Measurements from ENCODE around the gene MLC1.

MLC1 gene

GRCh38 chr22:50070366-50070765 lies 14.9 kb downstream of the MLC1 start:
- Histone ChIP-seq H3K27me3 (ENCODE audit: control insufficient read depth, insufficient read depth, low read length) (no peaks in the 10 kb centered on the region), H3K9ac (ENCODE audit: low read length) (no peak overlapping the region), H3K4me3 (ENCODE audit: low read length) (no peak overlapping the region), H3K4me1 (ENCODE audit: control insufficient read depth, insufficient read depth, low read length) (no peaks in the 10 kb centered on the region), H3K27ac (ENCODE audit: low read depth, low read length) (no peak overlapping the region), H3K36me3 (ENCODE audit: control insufficient read depth, insufficient read depth, low read length) (no peaks in the 10 kb centered on the region)

GRCh38 chr22:50068096-50068495 lies 17.1 kb downstream of the MLC1 start:
- no peak overlapping the region for H3K4me3 ChIP-seq (ENCODE audit: low read length)
- H3K9ac ChIP-seq (ENCODE audit: low read length) = no peak overlapping the region
- no peaks in the 10 kb centered on the region for H3K4me1 ChIP-seq (ENCODE audit: control insufficient read depth, insufficient read depth, low read length)
- H3K27me3 ChIP-seq (ENCODE audit: control insufficient read depth, insufficient read depth, low read length) = no peaks in the 10 kb centered on the region
- H3K27ac ChIP-seq (ENCODE audit: low read depth, low read length) = no peak overlapping the region
- H3K36me3 ChIP-seq (ENCODE audit: control insufficient read depth, insufficient read depth, low read length) = no peaks in the 10 kb centered on the region

DNA sequence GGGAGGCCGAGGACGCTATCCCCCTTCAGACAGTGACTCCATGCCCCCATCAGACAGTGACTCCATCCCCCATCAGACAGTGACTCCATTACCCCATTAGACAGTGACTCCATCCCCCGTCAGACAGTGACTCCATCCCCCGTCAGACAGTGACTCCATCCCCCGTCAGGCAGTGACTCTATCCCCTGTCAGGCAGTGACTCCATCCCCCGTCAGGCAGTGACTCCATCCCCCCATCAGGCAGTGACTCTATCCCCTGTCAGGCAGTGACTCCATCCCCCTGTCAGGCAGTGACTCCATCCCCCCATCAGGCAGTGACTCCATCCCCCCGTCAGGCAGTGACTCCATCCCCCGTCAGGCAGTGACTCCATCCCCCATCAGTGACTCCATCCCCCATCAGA lies 18.0 kb downstream of the MLC1 start:
- H3K27me3 ChIP-seq (ENCODE audit: control insufficient read depth, insufficient read depth, low read length) = no peaks in the 10 kb centered on the region
- no peak overlapping the region for H3K4me3 ChIP-seq (ENCODE audit: low read length)
- H3K36me3 ChIP-seq (ENCODE audit: control insufficient read depth, insufficient read depth, low read length) = no peaks in the 10 kb centered on the region
- no peaks in the 10 kb centered on the region for H3K4me1 ChIP-seq (ENCODE audit: control insufficient read depth, insufficient read depth, low read length)
- H3K9ac ChIP-seq (ENCODE audit: low read length) = no peak overlapping the region
- H3K27ac ChIP-seq (ENCODE audit: low read depth, low read length) = no peak overlapping the region

GRCh38 chr22:50064453-50064852 lies 20.8 kb downstream of the MLC1 start:
- no peaks in the 10 kb centered on the region for H3K36me3 ChIP-seq (ENCODE audit: control insufficient read depth, insufficient read depth, low read length)
- H3K4me1 ChIP-seq (ENCODE audit: control insufficient read depth, insufficient read depth, low read length) = no peaks in the 10 kb centered on the region
- H3K27me3 ChIP-seq (ENCODE audit: control insufficient read depth, insufficient read depth, low read length) = no peaks in the 10 kb centered on the region
- no peak overlapping the region for H3K9ac ChIP-seq (ENCODE audit: low read length)
- no peak overlapping the region for H3K27ac ChIP-seq (ENCODE audit: low read depth, low read length)
- no peak overlapping the region for H3K4me3 ChIP-seq (ENCODE audit: low read length)

DNA sequence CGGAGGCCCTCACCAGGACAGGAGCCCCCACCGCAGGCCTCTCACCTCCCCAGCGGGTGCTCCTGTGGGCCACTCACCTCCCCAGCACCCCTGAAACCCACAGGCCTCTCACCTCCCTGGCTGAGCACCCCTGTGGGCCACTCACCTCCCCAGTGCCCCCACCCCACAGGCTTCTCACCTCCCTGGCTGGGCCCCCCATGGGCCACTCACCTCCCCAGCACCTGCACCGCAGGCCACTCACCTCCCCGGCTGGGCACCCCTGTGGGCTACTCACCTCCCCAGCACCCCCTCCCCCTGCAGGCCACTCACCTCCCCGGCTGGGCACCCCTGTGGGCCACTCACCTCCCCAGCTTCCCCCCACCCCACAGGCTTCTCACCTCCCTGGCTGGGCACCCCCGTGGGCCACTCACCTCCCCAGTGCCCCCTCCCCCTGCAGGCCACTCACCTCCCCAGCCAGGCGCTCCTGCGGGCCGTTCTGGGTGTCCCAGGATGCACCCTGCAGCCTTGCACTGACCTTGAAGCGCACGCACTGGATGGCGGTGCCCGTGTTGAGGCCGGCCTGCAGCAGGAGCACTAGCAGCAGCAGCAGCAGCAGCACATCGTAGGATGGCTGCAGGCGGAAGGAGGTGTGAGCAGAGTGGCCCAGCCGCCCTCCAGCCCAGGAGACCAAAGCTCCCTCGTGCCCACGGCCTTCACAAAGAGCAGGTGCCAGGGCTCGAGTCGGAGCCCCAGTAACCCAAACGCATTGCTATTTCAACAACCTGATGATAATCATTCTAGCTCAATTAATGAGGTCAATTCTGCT lies 21.4 kb downstream of the MLC1 start:
- Histone ChIP-seq H3K4me1 (ENCODE audit: control insufficient read depth, insufficient read depth, low read length) (no peaks in the 10 kb centered on the region), H3K4me3 (ENCODE audit: low read length) (no peak overlapping the region), H3K27ac (ENCODE audit: low read depth, low read length) (no peak overlapping the region), H3K27me3 (ENCODE audit: control insufficient read depth, insufficient read depth, low read length) (no peaks in the 10 kb centered on the region), H3K36me3 (ENCODE audit: control insufficient read depth, insufficient read depth, low read length) (no peaks in the 10 kb centered on the region), H3K9ac (ENCODE audit: low read length) (no peak overlapping the region)

GRCh38 chr22:50062509-50063135 lies 22.6 kb downstream of the MLC1 start:
- Histone ChIP-seq H3K4me1 (ENCODE audit: control insufficient read depth, insufficient read depth, low read length) (no peaks in the 10 kb centered on the region), H3K27me3 (ENCODE audit: control insufficient read depth, insufficient read depth, low read length) (no peaks in the 10 kb centered on the region), H3K36me3 (ENCODE audit: control insufficient read depth, insufficient read depth, low read length) (no peaks in the 10 kb centered on the region), H3K9ac (ENCODE audit: low read length) (no peak overlapping the region), H3K4me3 (ENCODE audit: low read length) (no peak overlapping the region), H3K27ac (ENCODE audit: low read depth, low read length) (no peak overlapping the region)

DNA sequence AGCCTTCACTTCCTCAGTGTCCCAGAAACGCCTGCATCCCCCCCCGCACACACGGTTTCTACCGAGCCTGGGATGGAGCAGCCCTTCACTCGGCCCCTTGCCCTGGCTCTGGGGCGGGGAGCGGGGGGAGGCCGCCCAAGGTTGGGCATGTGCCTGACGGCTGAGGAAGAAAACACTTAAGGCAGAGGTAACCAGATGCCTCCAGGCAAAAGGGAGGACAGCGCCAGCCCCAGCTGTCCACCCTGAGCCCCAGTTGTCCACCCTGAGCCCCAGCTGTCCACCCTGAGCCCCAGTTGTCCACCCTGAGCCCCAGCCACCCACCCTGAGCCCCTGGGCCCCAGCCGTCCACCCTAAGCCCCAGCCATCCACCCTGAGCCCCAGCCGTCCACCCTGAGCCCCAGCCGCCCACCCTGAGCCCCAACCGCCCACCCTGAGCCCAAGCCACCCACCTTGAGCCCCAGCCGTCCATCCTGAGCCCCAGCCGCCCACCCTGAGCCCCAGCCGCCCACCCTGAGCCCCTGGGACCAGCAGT lies 23.3 kb downstream of the MLC1 start:
- Histone ChIP-seq H3K36me3 (ENCODE audit: control insufficient read depth, insufficient read depth, low read length) (no peaks in the 10 kb centered on the region), H3K27ac (ENCODE audit: low read depth, low read length) (no peak overlapping the region), H3K27me3 (ENCODE audit: control insufficient read depth, insufficient read depth, low read length) (no peaks in the 10 kb centered on the region), H3K9ac (ENCODE audit: low read length) (no peak overlapping the region), H3K4me1 (ENCODE audit: control insufficient read depth, insufficient read depth, low read length) (no peaks in the 10 kb centered on the region), H3K4me3 (ENCODE audit: low read length) (no peak overlapping the region)

GRCh38 chr22:50061141-50061823 lies 23.9 kb downstream of the MLC1 start:
- Histone ChIP-seq H3K27ac (ENCODE audit: low read depth, low read length) (no peak overlapping the region), H3K9ac (ENCODE audit: low read length) (no peak overlapping the region), H3K36me3 (ENCODE audit: control insufficient read depth, insufficient read depth, low read length) (no peaks in the 10 kb centered on the region), H3K4me3 (ENCODE audit: low read length) (no peak overlapping the region), H3K4me1 (ENCODE audit: control insufficient read depth, insufficient read depth, low read length) (no peaks in the 10 kb centered on the region), H3K27me3 (ENCODE audit: control insufficient read depth, insufficient read depth, low read length) (peaks cover 2% of the 10 kb centered on the region)

- H3K27me3 ChIP-seq (ENCODE audit: control insufficient read depth, insufficient read depth, low read length) = peaks cover 2% of the 10 kb centered on the region
- H3K4me3 ChIP-seq (ENCODE audit: low read length) = no peak overlapping the region
- H3K36me3 ChIP-seq (ENCODE audit: control insufficient read depth, insufficient read depth, low read length) = no peaks in the 10 kb centered on the region
- H3K27ac ChIP-seq (ENCODE audit: low read depth, low read length) = no peak overlapping the region
- no peaks in the 10 kb centered on the region for H3K4me1 ChIP-seq (ENCODE audit: control insufficient read depth, insufficient read depth, low read length)
- H3K9ac ChIP-seq (ENCODE audit: low read length) = no peak overlapping the region
These were observed 24.6 kb downstream of the MLC1 start for GRCh38 chr22:50060441-50061140.

GRCh38 chr22:50059881-50060262 lies 25.4 kb downstream of the MLC1 start:
- Histone ChIP-seq H3K36me3 (ENCODE audit: control insufficient read depth, insufficient read depth, low read length) (no peaks in the 10 kb centered on the region), H3K9ac (ENCODE audit: low read length) (no peak overlapping the region), H3K27me3 (ENCODE audit: control insufficient read depth, insufficient read depth, low read length) (peaks cover 2% of the 10 kb centered on the region), H3K4me1 (ENCODE audit: control insufficient read depth, insufficient read depth, low read length) (no peaks in the 10 kb centered on the region), H3K4me3 (ENCODE audit: low read length) (no peak overlapping the region), H3K27ac (ENCODE audit: low read depth, low read length) (no peak overlapping the region)

GRCh38 chr22:50058906-50059880 lies 26.0 kb downstream of the MLC1 start:
- Histone ChIP-seq H3K27me3 (ENCODE audit: control insufficient read depth, insufficient read depth, low read length) (peaks cover 2% of the 10 kb centered on the region), H3K27ac (ENCODE audit: low read depth, low read length) (no peak overlapping the region), H3K9ac (ENCODE audit: low read length) (no peak overlapping the region), H3K4me3 (ENCODE audit: low read length) (no peak overlapping the region), H3K4me1 (ENCODE audit: control insufficient read depth, insufficient read depth, low read length) (no peaks in the 10 kb centered on the region), H3K36me3 (ENCODE audit: control insufficient read depth, insufficient read depth, low read length) (no peaks in the 10 kb centered on the region)
